Right ventricle myocardium inferior (tissue), 1 donor: ENCODE results near the gene PHTF2. TPM values are rescaled to one million over a fixed set of nuclear protein-coding genes. Genes with fewer than 3 reads are reported as not detected.
"Not testable (repeated sequence)": the region's sequence is repeated elsewhere in the genome, so short reads cannot be mapped to it uniquely, and the experiment has no call there.

Experiments used
- ATAC-seq: fragments of 200-7000 bp; cut with Tn5 transposase; one replicate; pipeline ENCODE4 v1.9.1; 2020; ENCODE audit warnings: mild to moderate bottlenecking, moderate library complexity
- DNase-seq: peaks from one replicate; pipeline ENCODE4 v3.0.0; 2021; ENCODE audit errors: missing footprints
- intact Hi-C: fragments of 100-400 bp; cut with DNase I; formaldehyde crosslinking; loops from one replicate; pipeline ENCODE4 v1.11.0; 2022
- total RNA-seq: library from RNA; stranded (reverse); fragmentation: NEBNext Ultra II Directional; extraction: Animal tissue kit (Norgen Biotek cat#: 25700); gene quantifications from one replicate; pipeline ENCODE4 v1.2.1, GENCODE V29; 2021
- donor health status: DM: no; HTN: yes; CAD: no; lungs with severe emphysema.

The PHTF2 gene
- total RNA-seq, 1 donor from 2014 or later: 21.5 TPM

GRCh38 chr7:77822269-77822668, 23.7 kb downstream of the PHTF2 start:
- intact Hi-C loops: no loop called here
- no peak for ATAC-seq
- no peak for DNase-seq

- no peak for DNase-seq
- intact Hi-C loops: no loop called here
- ATAC-seq: no peak
Observed at GRCh38 chr7:77823787-77824186, 25.2 kb downstream of the PHTF2 start.

- ATAC-seq: no peak
- DNase-seq: no peak
- intact Hi-C loops: no loop called here
Observed at GRCh38 chr7:77824636-77825035, 26.1 kb downstream of the PHTF2 start.

- ATAC-seq (no peak), DNase-seq (no peak)
- intact Hi-C loops: no loop called here
Observed at GRCh38 chr7:77825131-77825530, 26.6 kb downstream of the PHTF2 start.

GRCh38 chr7:77826300-77826699, 27.7 kb downstream of the PHTF2 start:
- no peak for ATAC-seq
- intact Hi-C loops: no loop called here
- no peak for DNase-seq

GRCh38 chr7:77827999-77828398, 29.4 kb downstream of the PHTF2 start:
- no peak for DNase-seq
- ATAC-seq: no peak
- intact Hi-C loops: no loop called here

GRCh38 chr7:77830649-77831355, 32.2 kb downstream of the PHTF2 start:
- ATAC-seq: no peak
- no peak for DNase-seq
- intact Hi-C loops: no loop called here

GRCh38 chr7:77831481-77831880, 32.9 kb downstream of the PHTF2 start:
- DNase-seq (no peak), ATAC-seq (no peak)
- intact Hi-C loops: no loop called here

GRCh38 chr7:77831953-77832352, 33.4 kb downstream of the PHTF2 start:
- ATAC-seq: no peak
- intact Hi-C loops: no loop called here

GRCh38 chr7:77833136-77833535, 34.6 kb downstream of the PHTF2 start:
- ATAC-seq (no peak), DNase-seq (no peak)
- intact Hi-C loops: no loop called here

More at GRCh38 chr7:77831953-77832352, 33.4 kb downstream of the PHTF2 start:
- DNase-seq: no peak

- intact Hi-C loops: loop anchor here (5.0 kb wide), 1 partner anchor 39 kb away; the partner anchor contains the start of genes PHTF2 and TMEM60
- not testable (repeated sequence) for ATAC-seq, DNase-seq
Observed at GRCh38 chr7:77836425-77836824, 37.9 kb downstream of the PHTF2 start.

- ATAC-seq: no peak
- no peak for DNase-seq
- intact Hi-C loops: loop anchor here (5.0 kb wide), 1 partner anchor 40 kb away; the partner anchor contains the start of genes PHTF2 and TMEM60
Observed at GRCh38 chr7:77837275-77837674, 38.7 kb downstream of the PHTF2 start.

GRCh38 chr7:77837966-77838365, 39.4 kb downstream of the PHTF2 start:
- DNase-seq (no peak), ATAC-seq (no peak)
- intact Hi-C loops: loop anchor here (5.0 kb wide), 1 partner anchor 41 kb away; the partner anchor contains the start of genes PHTF2 and TMEM60

GRCh38 chr7:77838929-77839491, 40.4 kb downstream of the PHTF2 start:
- intact Hi-C loops: loop anchor here (5.0 kb wide), 1 partner anchor 42 kb away; the partner anchor contains the start of genes PHTF2 and TMEM60
- no peak for DNase-seq
- no peak for ATAC-seq

- DNase-seq: no peak
- intact Hi-C loops: loop anchor here (5.0 kb wide), 1 partner anchor 43 kb away; the partner anchor contains the start of genes PHTF2 and TMEM60
- no peak for ATAC-seq
Observed at GRCh38 chr7:77839919-77840318, 41.3 kb downstream of the PHTF2 start.

- intact Hi-C loops: no loop called here
- DNase-seq (no peak), ATAC-seq (no peak)
Observed at GRCh38 chr7:77843194-77843593, 44.6 kb downstream of the PHTF2 start.

- ATAC-seq: no peak
- intact Hi-C loops: no loop called here
Observed at GRCh38 chr7:77846317-77847092, 47.9 kb downstream of the PHTF2 start.

GRCh38 chr7:77855371-77856083, 57.0 kb downstream of the PHTF2 start:
- ATAC-seq: peak; percentile 81
- intact Hi-C loops: no loop called here

More at GRCh38 chr7:77846317-77847092, 47.9 kb downstream of the PHTF2 start:
- no peak for DNase-seq

GRCh38 chr7:77858278-77858677, 59.7 kb downstream of the PHTF2 start:
- DNase-seq (no peak), ATAC-seq (no peak)
- intact Hi-C loops: no loop called here

More at GRCh38 chr7:77855371-77856083, 57.0 kb downstream of the PHTF2 start:
- peak; percentile 71 for DNase-seq
